Measurements from ENCODE around the gene P3R3URF.

DNA sequence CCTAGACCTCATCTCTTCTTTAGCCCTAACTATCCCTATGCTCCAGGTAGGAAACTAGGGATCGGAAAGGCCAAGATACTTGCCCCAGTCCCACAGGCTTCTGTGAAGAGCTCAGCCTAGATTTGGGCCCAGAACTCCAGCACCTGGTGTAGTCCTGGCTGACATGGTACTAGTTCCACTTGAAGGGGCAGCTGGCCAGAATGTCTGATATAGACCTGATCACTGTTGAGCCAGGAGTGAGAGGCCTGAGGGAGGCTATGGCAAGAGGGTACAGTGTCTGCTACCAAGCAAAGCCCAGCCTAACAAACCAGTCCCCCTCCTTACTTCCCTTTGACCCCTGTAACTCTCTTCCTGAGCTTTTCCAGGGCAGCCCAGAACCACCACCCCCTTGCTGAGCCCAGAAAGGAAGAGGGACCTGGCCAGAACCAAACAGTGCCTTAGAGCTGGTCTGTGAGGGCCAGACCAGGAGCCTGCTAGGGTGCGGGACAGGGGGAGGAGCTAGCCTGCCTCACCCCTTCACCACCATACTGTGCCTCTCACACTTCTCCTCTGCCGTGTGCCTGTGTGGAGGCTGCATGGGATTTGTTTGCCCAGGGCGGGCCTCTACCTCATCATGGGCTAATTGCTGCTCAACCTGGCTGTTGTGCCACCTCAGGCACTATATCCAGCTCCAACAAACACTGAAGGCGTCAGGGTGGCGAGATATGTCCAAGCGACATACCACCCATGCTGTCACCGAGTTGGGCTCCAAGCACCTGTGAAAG is 11.0 kb upstream of the P3R3URF start:
- TF ChIP-seq, protein P1, sequence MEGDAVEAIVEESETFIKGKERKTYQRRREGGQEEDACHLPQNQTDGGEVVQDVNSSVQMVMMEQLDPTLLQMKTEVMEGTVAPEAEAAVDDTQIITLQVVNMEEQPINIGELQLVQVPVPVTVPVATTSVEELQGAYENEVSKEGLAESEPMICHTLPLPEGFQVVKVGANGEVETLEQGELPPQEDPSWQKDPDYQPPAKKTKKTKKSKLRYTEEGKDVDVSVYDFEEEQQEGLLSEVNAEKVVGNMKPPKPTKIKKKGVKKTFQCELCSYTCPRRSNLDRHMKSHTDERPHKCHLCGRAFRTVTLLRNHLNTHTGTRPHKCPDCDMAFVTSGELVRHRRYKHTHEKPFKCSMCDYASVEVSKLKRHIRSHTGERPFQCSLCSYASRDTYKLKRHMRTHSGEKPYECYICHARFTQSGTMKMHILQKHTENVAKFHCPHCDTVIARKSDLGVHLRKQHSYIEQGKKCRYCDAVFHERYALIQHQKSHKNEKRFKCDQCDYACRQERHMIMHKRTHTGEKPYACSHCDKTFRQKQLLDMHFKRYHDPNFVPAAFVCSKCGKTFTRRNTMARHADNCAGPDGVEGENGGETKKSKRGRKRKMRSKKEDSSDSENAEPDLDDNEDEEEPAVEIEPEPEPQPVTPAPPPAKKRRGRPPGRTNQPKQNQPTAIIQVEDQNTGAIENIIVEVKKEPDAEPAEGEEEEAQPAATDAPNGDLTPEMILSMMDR (IDR thresholded peaks at IDR 0.05; ENCODE audit: insufficient read depth, low read length, poor library complexity, severe bottlenecking), result no peak
- no peak for TF ChIP-seq EZH2phosphoT487 (conservative IDR thresholded peaks at IDR 0.05; ENCODE audit: low read length)
